LNCAP (cell line): ENCODE measurements around the gene RALGAPA1.

Experiments
- CTCF ChIP-seq: fragments of 450-650 bp; IDR thresholded peaks from 2 replicates; pipeline ENCODE4 v1.5.1; 2017; ENCODE audit warnings: mild to moderate bottlenecking

RALGAPA1 gene

GRCh38 chr14:35495278-35495677 lies 313.8 kb downstream of the RALGAPA1 start:
- TF ChIP-seq CTCF: no peak

DNA sequence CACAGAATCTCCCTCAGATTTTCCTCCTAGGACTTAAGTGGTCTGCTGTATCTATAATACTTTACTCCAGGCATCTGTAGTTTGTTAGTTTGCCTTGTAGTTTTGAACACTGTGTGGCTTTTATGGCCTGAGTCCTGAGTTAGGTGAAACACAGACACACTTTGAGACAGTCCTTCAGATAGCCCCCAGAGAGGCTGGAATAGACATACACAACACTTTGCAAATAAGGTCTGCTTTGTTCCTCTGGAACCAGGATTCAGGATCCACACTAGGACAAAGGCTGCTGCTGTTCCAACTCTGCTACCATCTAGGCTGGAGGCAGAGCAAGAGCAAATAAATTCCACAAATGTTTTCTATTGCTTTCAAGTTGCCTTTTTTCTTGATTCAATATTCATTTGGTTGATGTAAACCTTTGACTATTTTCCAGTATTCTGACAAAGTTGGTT lies 316.5 kb downstream of the RALGAPA1 start:
- TF ChIP-seq CTCF: no peak
